ENCODE measurements around the gene TMEM170B.

Gene TMEM170B

GRCh38 chr6:11622156-11622555 is 84.6 kb downstream of the TMEM170B start:
- no peak for DNase-seq

GRCh38 chr6:11623272-11623671 is 85.7 kb downstream of the TMEM170B start:
- DNase-seq, result no peak

- DNase-seq, result no peak
These were observed 87.8 kb downstream of the TMEM170B start for GRCh38 chr6:11625302-11625701.

GRCh38 chr6:11626356-11626755 is 88.8 kb downstream of the TMEM170B start:
- no peak for DNase-seq

- no peak for DNase-seq
These were observed 91.0 kb downstream of the TMEM170B start for GRCh38 chr6:11628562-11628961.

GRCh38 chr6:11631008-11631407 is 93.5 kb downstream of the TMEM170B start:
- no peak for DNase-seq

- DNase-seq, result no peak
These were observed 94.0 kb downstream of the TMEM170B start for GRCh38 chr6:11631539-11631938.

- DNase-seq, result no peak
These were observed 94.7 kb downstream of the TMEM170B start for GRCh38 chr6:11632231-11632630.

GRCh38 chr6:11632795-11633511 is 95.4 kb downstream of the TMEM170B start:
- DNase-seq, result no peak
